Aorta (tissue), 5 donors: ENCODE measurements around the gene ATG7. TPM values are rescaled to one million over a fixed set of nuclear protein-coding genes. Genes with fewer than 3 reads are reported as not detected.
"Not testable (repeated sequence)": the region's sequence is repeated elsewhere in the genome, so short reads cannot be mapped to it uniquely, and the experiment has no call there.

Experiments used
- ATAC-seq: fragments of 200-7000 bp; cut with Tn5 transposase; one replicate; pipeline ENCODE4 v1.9.1; 2022; ENCODE audit warnings: moderate library complexity; ENCODE audit not compliant: low FRiP score
- DNase-seq, 2 donors: peaks; one replicate each; pipeline ENCODE4 v3.0.0-alpha.2; 2020
- H3K27ac ChIP-seq, 2 donors: one replicate each; pipeline ENCODE4 v1.5.1; 2013; ENCODE audit warnings: low read length in 2 of 2, mild to moderate bottlenecking in 2 of 2, moderate library complexity in 2 of 2, control low read depth in 1 of 2, inconsistent platforms in 1 of 2, low read depth in 1 of 2
- H3K27me3 ChIP-seq, 2 donors: one replicate each; pipeline ENCODE4 v1.6.1; 2013; ENCODE audit warnings: control low read depth in 1 of 2, low read length in 1 of 2, mild to moderate bottlenecking in 1 of 2, moderate library complexity in 1 of 2; ENCODE audit not compliant: insufficient read depth in 2 of 2, control insufficient read depth in 1 of 2
- H3K36me3 ChIP-seq, 2 donors: one replicate each; pipeline ENCODE4 v1.6.1; 2013; ENCODE audit warnings: control low read depth in 1 of 2, low read length in 1 of 2, mild to moderate bottlenecking in 1 of 2; ENCODE audit not compliant: insufficient read depth in 2 of 2, control insufficient read depth in 1 of 2
- H3K4me1 ChIP-seq, 2 donors: one replicate each; pipeline ENCODE4 v1.6.1; 2013; ENCODE audit warnings: low read length in 2 of 2, control low read depth in 1 of 2, mild to moderate bottlenecking in 1 of 2, moderate library complexity in 1 of 2; ENCODE audit not compliant: insufficient read depth in 2 of 2, control insufficient read depth in 1 of 2
- H3K4me3 ChIP-seq, 2 donors: one replicate each; pipeline ENCODE4 v1.5.1; 2013; ENCODE audit warnings: low read length in 2 of 2, control low read depth in 1 of 2, mild to moderate bottlenecking in 1 of 2
- H3K9me3 ChIP-seq: one replicate; pipeline ENCODE4 v1.6.1; 2013; ENCODE audit warnings: mild to moderate bottlenecking, low read length; ENCODE audit not compliant: control insufficient read depth
- WGBS, 2 donors: extraction: QIAGEN DNeasy Blood & Tissue Kit; methylation state at CpG; one replicate each; pipeline ENCODE4 v1.1.7; 2013; 5-methylcytosine and 5-hydroxymethylcytosine counted together
- intact Hi-C, 2 donors: fragments of 100-400 bp; cut with DNase I; formaldehyde crosslinking; loops; one replicate each; pipeline versions ENCODE4 v1.14.2 to v1.15.0; 2022
- polyA plus RNA-seq, 2 donors: library from polyadenylated mRNA; stranded (reverse); fragments of 200-250 nt; gene quantifications; one replicate each; pipeline ENCODE4 v1.2.3, GENCODE V29; 2013
- total RNA-seq, 2 donors: library from RNA; stranded (reverse); fragmentation: NEBNext Ultra II Directional; extraction: Animal tissue kit (Norgen Biotek cat#: 25700); gene quantifications; one replicate each; pipeline ENCODE4 v1.2.1, GENCODE V29; 2021
- donor health status: healthy with polysubstance abuse.
- donor health status: Bipolar disorder and iron deficiency.
- donor health status: DM: no; HTN: no; CAD: no.
- donor health status: DM: no; HTN: no; CAD: no.
- donor health status: DM: yes; HTN: yes; CAD: no.

The ATG7 gene
- total and polyA plus RNA-seq, 4 donors: 5.1 to 84.1 (median 29.1) TPM

GRCh38 chr3:11495948-11496557 lies 223.9 kb downstream of the ATG7 start:
- ATAC-seq (peak; percentile 82), DNase-seq (no peak)
- Histone ChIP-seq H3K9me3 (no peaks in the 10 kb centered on the region), H3K27ac (peak overlapping the region in 1 of 2 donors; percentile 64), H3K4me1 (peaks cover 0 to 5% of the 10 kb centered on the region in 2 donors), H3K27me3 (no peaks in the 10 kb centered on the region), H3K4me3 (no peak overlapping the region), H3K36me3 (no peaks in the 10 kb centered on the region)
- intact Hi-C loops: no loop called here
- WGBS, 2 donors: 13 to 20% methylated on average over 11 of the region's 11 CpGs

DNA sequence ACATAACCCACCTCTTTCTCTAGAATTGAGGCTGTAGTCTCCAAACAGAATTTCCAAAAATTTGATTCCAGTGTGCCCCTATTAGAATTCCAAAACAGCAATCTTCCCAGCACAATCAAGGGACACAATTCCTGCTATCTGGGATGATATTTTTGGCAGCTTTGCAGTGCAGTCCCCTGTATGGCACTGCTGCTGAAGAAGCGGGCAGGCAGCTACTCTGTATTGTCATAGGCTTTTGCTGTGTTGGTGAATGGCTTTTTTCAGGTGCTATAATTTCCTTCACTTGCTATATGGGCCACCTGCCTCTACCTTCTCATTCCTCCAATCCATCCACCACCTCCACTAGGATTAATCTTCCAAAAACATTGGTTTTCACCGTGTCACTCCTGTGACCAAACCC lies 226.0 kb downstream of the ATG7 start:
- Histone ChIP-seq H3K9me3 (no peaks in the 10 kb centered on the region), H3K27me3 (no peaks in the 10 kb centered on the region), H3K4me3 (no peak overlapping the region), H3K36me3 (no peaks in the 10 kb centered on the region), H3K27ac (peak overlapping the region; percentile 20 to 74), H3K4me1 (peaks cover 0 to 5% of the 10 kb centered on the region in 2 donors)
- intact Hi-C loops: no loop called here
- DNase-seq (no peak), ATAC-seq (no peak)
- WGBS, 2 donors: 83 to 86% methylated on average over 2 of the region's 2 CpGs

- intact Hi-C loops: no loop called here
- H3K27ac ChIP-seq: peak overlapping the region; percentile 36 to 74
These were observed 226.4 kb downstream of the ATG7 start for GRCh38 chr3:11498646-11499045.

DNA sequence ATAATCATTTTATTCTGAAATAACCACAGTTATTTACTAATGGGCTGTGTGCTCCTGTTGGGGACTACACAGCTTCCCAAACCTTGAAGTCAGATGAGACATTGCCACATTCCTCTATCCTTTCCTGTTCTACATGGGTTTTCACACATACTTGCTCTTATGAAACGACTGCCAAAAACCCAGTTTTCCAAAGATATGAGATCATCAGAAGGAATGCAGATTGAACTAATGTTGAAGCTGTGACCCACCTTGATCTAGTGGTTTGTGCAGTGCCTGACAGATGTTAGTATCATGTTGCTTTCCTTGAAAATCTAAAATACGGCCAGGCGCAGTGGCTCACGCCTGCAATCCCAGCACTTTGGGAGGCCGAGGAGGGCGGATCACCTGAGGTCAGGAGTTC lies 226.9 kb downstream of the ATG7 start:
- WGBS, 2 donors: 63 to 65% methylated on average over 6 of the region's 6 CpGs
- peak; percentile 47 for ATAC-seq
- intact Hi-C loops: no loop called here
- Histone ChIP-seq H3K9me3 (no peaks in the 10 kb centered on the region), H3K4me3 (no peak overlapping the region), H3K36me3 (no peaks in the 10 kb centered on the region), H3K27me3 (no peaks in the 10 kb centered on the region), H3K27ac (no peak overlapping the region), H3K4me1 (peaks cover 0 to 5% of the 10 kb centered on the region in 2 donors)
- DNase-seq: no peak

More at GRCh38 chr3:11498646-11499045, 226.4 kb downstream of the ATG7 start:
- peak; percentile 47 for ATAC-seq
- Histone ChIP-seq H3K27me3 (no peaks in the 10 kb centered on the region), H3K36me3 (no peaks in the 10 kb centered on the region), H3K4me3 (no peak overlapping the region), H3K4me1 (peaks cover 0 to 5% of the 10 kb centered on the region in 2 donors), H3K9me3 (no peaks in the 10 kb centered on the region)
- WGBS, 2 donors: 6 to 12% methylated on average over 1 of the region's 1 CpG
- peak in 1 of 2 donors; percentile 73 for DNase-seq

- H3K4me3 ChIP-seq, H3K27me3 ChIP-seq, ATAC-seq, H3K9me3 ChIP-seq, H3K4me1 ChIP-seq, H3K36me3 ChIP-seq, H3K27ac ChIP-seq, DNase-seq: not testable (repeated sequence)
- no CpG with 5 or more reads among the region's 3 CpGs for WGBS, 2 donors
- intact Hi-C loops: loop anchor here (10.0 kb wide), 1 partner anchor 118 kb away; no protein-coding TSS in a partner anchor
These were observed 230.2 kb downstream of the ATG7 start for GRCh38 chr3:11502413-11502812.

DNA sequence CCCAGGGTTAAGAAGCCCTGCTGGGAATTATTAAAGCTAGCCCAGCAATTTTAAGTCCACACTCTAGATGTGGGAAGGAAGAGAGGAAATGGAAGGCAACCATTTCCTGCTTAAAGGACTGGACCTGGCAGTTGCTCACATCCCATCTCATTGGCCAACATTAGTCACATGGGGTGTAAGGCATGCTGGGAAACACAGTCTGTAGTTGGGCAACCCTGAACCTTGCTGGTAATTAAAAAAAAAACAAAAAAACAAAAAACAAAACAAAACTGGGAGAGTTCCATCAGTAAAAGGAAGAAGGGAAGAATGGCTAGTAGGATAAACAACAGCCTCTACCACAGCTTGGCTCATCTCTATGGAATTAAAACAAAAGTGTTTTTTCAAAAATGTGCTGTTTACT lies 235.5 kb downstream of the ATG7 start:
- H3K4me3 ChIP-seq: no peak overlapping the region
- H3K27me3 ChIP-seq: no peaks in the 10 kb centered on the region
- intact Hi-C loops: loop anchor here (5.0 to 10.0 kb wide), 4 partner anchors 40 to 135 kb away; partner anchors contain the start of gene VGLL4 (in 1 of the 2)
- H3K4me1 ChIP-seq: peaks cover 6 to 9% of the 10 kb centered on the region in 2 donors
- ATAC-seq (no peak), DNase-seq (no peak)
- H3K9me3 ChIP-seq: no peaks in the 10 kb centered on the region
- peak overlapping the region; percentile 98 to 99 for H3K27ac ChIP-seq
- no peaks in the 10 kb centered on the region for H3K36me3 ChIP-seq

DNA sequence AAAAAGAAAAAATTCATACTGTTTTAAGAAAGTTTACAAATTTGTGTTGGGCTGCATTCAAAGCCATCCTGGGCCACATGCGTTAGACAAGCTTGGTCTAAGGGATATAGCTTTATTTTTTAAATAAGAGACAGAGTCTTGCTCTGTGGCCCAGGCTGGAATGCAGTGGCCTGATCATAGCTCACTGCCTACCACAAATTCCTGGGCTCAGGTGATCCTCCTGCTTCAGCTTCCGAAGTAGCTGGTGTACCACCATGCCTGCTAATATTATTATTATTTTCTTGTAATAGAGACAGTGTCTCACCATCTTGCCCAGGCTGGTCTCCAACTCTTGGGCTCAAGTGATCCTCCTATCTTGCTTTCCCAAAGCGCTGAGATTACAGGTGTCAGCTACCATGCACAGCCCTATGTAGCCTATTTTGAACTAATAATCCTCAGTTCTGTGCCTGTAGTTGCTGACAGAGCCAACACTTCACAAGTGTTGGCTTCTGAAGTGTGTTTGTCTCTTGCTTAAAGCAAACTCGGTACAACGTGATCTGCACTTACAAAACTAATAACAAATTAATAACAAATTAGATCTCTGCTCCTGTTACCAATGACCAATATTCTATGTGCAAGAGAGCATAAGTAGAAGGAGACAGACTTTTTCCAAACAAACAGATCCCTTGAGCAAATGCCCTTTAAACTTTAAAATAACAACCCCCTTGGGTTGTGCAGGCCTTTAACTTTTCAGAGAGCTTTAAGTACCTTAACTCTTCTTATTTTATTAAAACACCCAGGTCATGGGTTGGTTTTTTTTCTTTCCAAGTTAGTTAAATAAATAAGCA lies 236.4 kb downstream of the ATG7 start:
- Histone ChIP-seq H3K27ac (peak overlapping the region; percentile 98 to 99), H3K4me3 (no peak overlapping the region), H3K9me3 (no peaks in the 10 kb centered on the region), H3K27me3 (no peaks in the 10 kb centered on the region), H3K4me1 (peaks cover 6 to 9% of the 10 kb centered on the region in 2 donors), H3K36me3 (no peaks in the 10 kb centered on the region)
- intact Hi-C loops: loop anchor here (5.0 to 10.0 kb wide), 4 partner anchors 41 to 134 kb away; partner anchors contain the start of gene VGLL4 (in 1 of the 2)
- 31 to 45% methylated on average over 5 of the region's 5 CpGs for WGBS, 2 donors
- peak; percentile 19 for ATAC-seq
- DNase-seq: no peak

GRCh38 chr3:11509173-11510000 lies 237.2 kb downstream of the ATG7 start:
- H3K27ac ChIP-seq: peak overlapping the region; percentile 62 to 98
- DNase-seq: peak; percentile 86 to 87
- intact Hi-C loops: loop anchor here (5.0 to 10.0 kb wide), 4 partner anchors 42 to 133 kb away; partner anchors contain the start of gene VGLL4 (in 1 of the 2)
- no peaks in the 10 kb centered on the region for H3K9me3 ChIP-seq
- no peaks in the 10 kb centered on the region for H3K27me3 ChIP-seq
- no peaks in the 10 kb centered on the region for H3K36me3 ChIP-seq
- H3K4me1 ChIP-seq: peaks cover 9 to 11% of the 10 kb centered on the region in 2 donors
- ATAC-seq: peak; percentile 94
- peak overlapping the region in 1 of 2 donors; percentile 13 for H3K4me3 ChIP-seq
- 3 to 5% methylated on average over 9 of the region's 9 CpGs for WGBS, 2 donors
